IMR-90 (cell line): Measurements from ENCODE around the gene GTF2F1. TPM values are rescaled to one million over a fixed set of nuclear protein-coding genes. Genes with fewer than 3 reads are reported as not detected.
A peak's percentile ranks its signal among the peaks of the same experiment; 100 is the strongest.

Experiments
- ATAC-seq: fragments of 200-7000 bp; cut with Tn5 transposase; 2 replicates; pipeline ENCODE4 v1.9.1; 2020; ENCODE audit warnings: low read depth, mild to moderate bottlenecking, moderate library complexity
- BruUV-seq: library from RNA; stranded (reverse); fragments of 400-500 nt; replicated peaks from 2 replicates; lab custom pipeline; 2021; lab: Mats Ljungman, UMichigan
- CTCF ChIA-PET: fragments of 300-600 bp; formaldehyde crosslinking; extraction: SDS; loops from one replicate; lab custom pipeline; 2021; ENCODE audit warnings: antibody characterized with exemption; lab: Yijun Ruan, JAX
- POLR2A ChIA-PET: fragments of 300-600 bp; sonication (Branson Sonifier 250); formaldehyde crosslinking; loops from one replicate; lab custom pipeline; 2022; ENCODE audit warnings: antibody characterized with exemption; ENCODE audit not compliant: unreplicated experiment; lab: Charles Lee
- DNase-seq: peaks from one replicate; pipeline ENCODE4 v3.0.0; 2013
- H2AFZ ChIP-seq: replicated peaks from 2 replicates; pipeline ENCODE3; 2013; ENCODE audit warnings: low read length, mild to moderate bottlenecking; ENCODE audit not compliant: poor library complexity
- H2AK5ac ChIP-seq: 2 replicates; pipeline ENCODE4 v1.6.1; 2013; ENCODE audit warnings: low read depth, low read length, inconsistent platforms
- H2AK9ac ChIP-seq: replicated peaks from 2 replicates; pipeline ENCODE3; 2013; ENCODE audit warnings: mild to moderate bottlenecking, low read depth, low read length, moderate library complexity; ENCODE audit not compliant: poor library complexity
- H2BK120ac ChIP-seq: 2 replicates; pipeline ENCODE4 v1.6.1; 2013; ENCODE audit warnings: low read depth, low read length, inconsistent platforms
- H2BK15ac ChIP-seq: 3 replicates; pipeline ENCODE4 v1.6.1; 2013; ENCODE audit warnings: low read depth, low read length, inconsistent platforms
- H2BK20ac ChIP-seq: 2 replicates; pipeline ENCODE4 v1.6.1; 2013; ENCODE audit warnings: low read depth, mild to moderate bottlenecking, inconsistent platforms, low read length, moderate library complexity
- H2BK5ac ChIP-seq: 2 replicates; pipeline ENCODE4 v1.6.1; 2013; ENCODE audit warnings: mild to moderate bottlenecking, low read depth, low read length, inconsistent platforms; ENCODE audit not compliant: poor library complexity, severe bottlenecking
- H3K14ac ChIP-seq: replicated peaks from 2 replicates; pipeline ENCODE4 v1.6.1; 2013; ENCODE audit warnings: low read depth, low read length, inconsistent platforms
- H3K18ac ChIP-seq: 2 replicates; pipeline ENCODE4 v1.6.1; 2013; ENCODE audit warnings: low read depth, low read length, control low read depth
- H3K23ac ChIP-seq: 2 replicates; pipeline ENCODE4 v1.6.1; 2013; ENCODE audit warnings: low read depth, low read length, inconsistent platforms
- H3K27ac ChIP-seq: 2 replicates; pipeline ENCODE4 v1.5.1; 2013; ENCODE audit warnings: mild to moderate bottlenecking, control low read depth, low read length; ENCODE audit not compliant: insufficient read depth
- H3K27me3 ChIP-seq: 2 replicates; pipeline ENCODE4 v1.6.1; 2013; ENCODE audit warnings: low read length; ENCODE audit not compliant: control insufficient read depth, insufficient read depth
- H3K36me3 ChIP-seq: 2 replicates; pipeline ENCODE4 v1.6.1; 2013; ENCODE audit warnings: low read length, mixed read lengths; ENCODE audit not compliant: control insufficient read depth, insufficient read depth
- H3K4ac ChIP-seq: 2 replicates; pipeline ENCODE4 v1.6.1; 2013; ENCODE audit warnings: low read depth, low read length, inconsistent platforms
- H3K4me1 ChIP-seq: 2 replicates; pipeline ENCODE4 v1.6.1; 2013; ENCODE audit warnings: low read length, mixed read lengths; ENCODE audit not compliant: control insufficient read depth, insufficient read depth
- H3K4me2 ChIP-seq: 2 replicates; pipeline ENCODE4 v1.6.1; 2013; ENCODE audit warnings: low read depth, mild to moderate bottlenecking, control low read depth, low read length, moderate library complexity
- H3K4me3 ChIP-seq: 2 replicates; pipeline ENCODE4 v1.5.1; 2013; ENCODE audit warnings: low read depth, mild to moderate bottlenecking, control low read depth, low read length, moderate library complexity; ENCODE audit not compliant: insufficient read depth
- H3K56ac ChIP-seq: 2 replicates; pipeline ENCODE4 v1.6.1; 2013; ENCODE audit warnings: low read length, inconsistent platforms; ENCODE audit not compliant: insufficient read depth; ENCODE audit errors: extremely low read depth
- H3K79me1 ChIP-seq, 2 experiments: 2 replicates each; pipeline ENCODE4 v1.6.1; 2013; ENCODE audit warnings: low read length in 2 of 2, inconsistent platforms in 1 of 2, low read depth in 1 of 2
- H3K9ac ChIP-seq: 2 replicates; pipeline ENCODE4 v1.6.1; 2013; ENCODE audit warnings: low read depth, low read length, control low read depth
- H3K9me1 ChIP-seq: 2 replicates; pipeline ENCODE4 v1.6.1; 2013; ENCODE audit warnings: low read length, inconsistent platforms; ENCODE audit not compliant: insufficient read depth
- H3K9me3 ChIP-seq: 2 replicates; pipeline ENCODE4 v1.6.1; 2013; ENCODE audit warnings: low read length; ENCODE audit not compliant: control insufficient read depth, insufficient read depth
- H4K20me1 ChIP-seq: 2 replicates; pipeline ENCODE4 v1.6.1; 2013; ENCODE audit warnings: low read length, inconsistent platforms; ENCODE audit not compliant: insufficient read depth
- H4K5ac ChIP-seq: 2 replicates; pipeline ENCODE4 v1.6.1; 2013; ENCODE audit warnings: mild to moderate bottlenecking, low read depth, low read length, control low read depth
- H4K8ac ChIP-seq, 2 experiments: 2 replicates each; pipeline ENCODE4 v1.6.1; 2013; ENCODE audit warnings: low read depth in 2 of 2, low read length in 2 of 2, control low read depth in 1 of 2, inconsistent platforms in 1 of 2
- H4K91ac ChIP-seq: 2 replicates; pipeline ENCODE4 v1.6.1; 2013; ENCODE audit warnings: low read depth, low read length, inconsistent platforms; ENCODE audit not compliant: insufficient read depth
- BHLHE40 ChIP-seq: fragments of 150-350 bp; IDR thresholded peaks from 2 replicates; pipeline ENCODE4 v1.6.1; 2016; ENCODE audit warnings: mild to moderate bottlenecking, low read depth, low read length
- CHD1 ChIP-seq: IDR thresholded peaks from 2 replicates; pipeline ENCODE4 v1.6.1; 2012; ENCODE audit warnings: low read depth, low read length, improper control_type of control experiment
- CTCF ChIP-seq: conservative IDR thresholded peaks from 2 replicates; pipeline ENCODE4 v1.5.1; 2012; ENCODE audit warnings: mild to moderate bottlenecking, low read depth, low read length, improper control_type of control experiment
- ELK1 ChIP-seq: fragments of 150-350 bp; IDR thresholded peaks from 2 replicates; pipeline ENCODE4 v1.6.1; 2016; ENCODE audit warnings: low read depth, mild to moderate bottlenecking, low read length, moderate library complexity, borderline replicate concordance
- FOS ChIP-seq: fragments of 150-350 bp; IDR thresholded peaks from 2 replicates; pipeline ENCODE4 v1.6.1; 2016; ENCODE audit warnings: low read depth, low read length
- MAFK ChIP-seq: IDR thresholded peaks from 2 replicates; pipeline ENCODE4 v1.6.1; 2012; ENCODE audit warnings: low read depth, low read length, improper control_type of control experiment
- MAZ ChIP-seq: IDR thresholded peaks from 2 replicates; pipeline ENCODE4 v1.6.1; 2012; ENCODE audit warnings: low read depth, mild to moderate bottlenecking, low read length, improper control_type of control experiment, moderate library complexity, borderline replicate concordance
- RAD21 ChIP-seq: IDR thresholded peaks from 2 replicates; pipeline ENCODE4 v1.6.1; 2012; ENCODE audit warnings: low read length, improper control_type of control experiment
- RCOR1 ChIP-seq: IDR thresholded peaks from 2 replicates; pipeline ENCODE4 v1.6.1; 2012; ENCODE audit warnings: mild to moderate bottlenecking, low read length, improper control_type of control experiment; ENCODE audit not compliant: insufficient replicate concordance
- RFX5 ChIP-seq: IDR thresholded peaks from 2 replicates; pipeline ENCODE4 v1.8.0; 2012; ENCODE audit warnings: low read depth, mild to moderate bottlenecking, low read length, moderate library complexity
- WGBS, 2 experiments: methylation state at CpG; one replicate each; pipeline versions ENCODE4 v1.1.5 to v1.1.7; 2013; ENCODE audit warnings: missing lambda C conversion rate in 2 of 2; ENCODE audit not compliant: insufficient read length in 1 of 2; ENCODE audit errors: extremely low coverage in 2 of 2; 5-methylcytosine and 5-hydroxymethylcytosine counted together
- dilution Hi-C: fragments of 300-500 bp; cut with HindIII; formaldehyde crosslinking; loops from one replicate; pipeline ENCODE4 v1.14.3; 2018; ENCODE audit warnings: low sequenced_read_pairs; ENCODE audit not compliant: unreplicated experiment
- in situ Hi-C: fragments of 300-500 bp; cut with MboI; formaldehyde crosslinking; loops from 3 replicates; pipeline ENCODE4 v1.14.3; 2019; ENCODE audit warnings: low sequenced_read_pairs, inconsistent platforms, mixed read lengths
- intact Hi-C: fragments of 100-400 bp; cut with micrococcal nuclease; formaldehyde crosslinking; loops from 2 replicates; pipeline ENCODE4 v1.10.0; 2022
- polyA plus RNA-seq, 3 experiments: library from polyadenylated mRNA; depleted of rRNA; stranded (reverse); fragments of >200 nt; gene quantifications; 2 replicates each; pipeline ENCODE4 v1.2.3, GENCODE V29; 2012; ENCODE audit warnings: low replicate concordance in 1 of 3
- total RNA-seq: library from RNA; depleted of rRNA; stranded (reverse); fragments of >200 nt; gene quantifications from 2 replicates; pipeline ENCODE4 v1.2.3, GENCODE V29; 2012

The GTF2F1 gene
- total and polyA plus RNA-seq, 2 of the 4 experiments (the other 2 are of a cell fraction), result 43.7 to 51.4 TPM

GRCh38 chr19:6425732-6426620 is 33.0 kb upstream of the GTF2F1 start (continued):
- TF ChIP-seq RFX5, result no peak

- Histone ChIP-seq H4K5ac (peak overlapping the region; percentile 96), H2AK9ac (peak overlapping the region; percentile 59), H3K18ac (no peak overlapping the region; the same call in 1 of the 2 replicates), H4K20me1 (peaks cover 40% of the 10 kb centered on the region), H3K14ac (peak overlapping the region; percentile 57), H3K36me3 (peaks cover 14% of the 10 kb centered on the region), H3K9ac (no peak overlapping the region), H3K27me3 (peaks cover 7% of the 10 kb centered on the region; the same call in 1 of the 2 replicates), H2BK5ac (peak overlapping the region; percentile 16), H2BK15ac (no peak overlapping the region), H3K23ac (no peak overlapping the region), H3K56ac (no peak overlapping the region), H2AFZ (peak overlapping the region; percentile 95), H2BK20ac (no peak overlapping the region; the same call in 1 of the 2 replicates), H3K79me1 (peaks cover 0 to 29% of the 10 kb centered on the region in 2 experiments; a peak in 2 of 4 replicates), H3K27ac (peak overlapping the region; percentile 40), H3K9me3 (peaks cover 3% of the 10 kb centered on the region; the same call in 1 of the 2 replicates), H3K4me3 (no peak overlapping the region), H3K4me1 (peaks cover 2% of the 10 kb centered on the region; the same call in 1 of the 2 replicates), H4K91ac (peak overlapping the region; percentile 86), H3K4ac (peak overlapping the region; percentile 76), H3K4me2 (no peak overlapping the region), H3K9me1 (peaks cover 3% of the 10 kb centered on the region; the same call in 1 of the 2 replicates), H2AK5ac (no peak overlapping the region), H4K8ac (peak overlapping the region; percentile 97 to 100), H2BK120ac (no peak overlapping the region; the same call in 1 of the 2 replicates)
- 4% methylated on average over 18 of the region's 43 CpGs; no CpG with 5 or more reads in 1 of the 2 experiments for WGBS, 2 experiments
- intact Hi-C loops (loop anchor here (2.0 kb wide), 1 partner anchor 312 kb away; the partner anchor contains the start of gene GPR108), dilution Hi-C loops (no loop called here), in situ Hi-C loops (no loop called here)
- peak; percentile 100 for DNase-seq
- no TSS peak for BruUV-seq
- ATAC-seq, result peak; percentile 89
- ChIA-PET POLR2A (interaction anchor here (0.6 kb wide), 1 partner anchor 71 kb away, joined by 4 read pairs; no protein-coding TSS in a partner anchor), CTCF (interaction anchor here (0.5 to 0.6 kb wide), 2 partner anchors 15 to 21 kb away, joined by 3 to 6 read pairs; no protein-coding TSS in a partner anchor)
- TF ChIP-seq MAFK, result no peak
- peak; percentile 99 for TF ChIP-seq FOS
- no peak for TF ChIP-seq RAD21
- peak; percentile 89 for TF ChIP-seq BHLHE40
- TF ChIP-seq CTCF, result no peak
- no peak for TF ChIP-seq MAZ
- TF ChIP-seq RCOR1, result no peak
- TF ChIP-seq ELK1, result no peak
- no peak for TF ChIP-seq CHD1
Observed at GRCh38 chr19:6424939-6425731, 32.2 kb upstream of the GTF2F1 start.
